AG04450 (cell line): ENCODE measurements around the gene NXPE4. TPM values are rescaled to one million over a fixed set of nuclear protein-coding genes. Genes with fewer than 3 reads are reported as not detected.

Experiments
- CTCF ChIA-PET: fragments of 300-600, 350-600 bp; formaldehyde crosslinking; extraction: SDS; loops from one replicate; lab custom pipeline; 2022; ENCODE audit warnings: antibody characterized with exemption, inconsistent platforms; lab: Charles Lee
- POLR2A ChIA-PET: fragments of 350-600 bp; formaldehyde crosslinking; extraction: SDS; loops from one replicate; lab custom pipeline; 2021; ENCODE audit warnings: antibody characterized with exemption, inconsistent platforms; lab: Yijun Ruan, JAX
- DNase-seq: peaks from one replicate; pipeline ENCODE4 v3.0.0-alpha.2; 2011; ENCODE audit warnings: low read depth, low spot score
- H3K27ac ChIP-seq: one replicate; pipeline ENCODE4 v1.5.1; 2012; ENCODE audit warnings: low read depth, low read length, control low read depth
- H3K27me3 ChIP-seq: one replicate; pipeline ENCODE4 v1.6.0; 2012; ENCODE audit warnings: low read length; ENCODE audit not compliant: control insufficient read depth, insufficient read depth
- H3K4me3 ChIP-seq: 2 replicates; pipeline ENCODE4 v1.5.1; 2011; ENCODE audit warnings: mild to moderate bottlenecking, low read depth, low read length, control low read depth
- H3K9me3 ChIP-seq: 2 replicates; pipeline ENCODE4 v1.5.1; 2012; ENCODE audit warnings: low read length; ENCODE audit not compliant: control insufficient read depth, insufficient read depth
- CTCF ChIP-seq: IDR thresholded peaks from 2 replicates; pipeline ENCODE4 v1.5.1; 2011; ENCODE audit warnings: low read depth, low read length, control low read depth, inconsistent platforms
- polyA plus RNA-seq: library from polyadenylated mRNA; depleted of rRNA; stranded (reverse); fragments of >200 nt; gene quantifications from 2 replicates; pipeline ENCODE4 v1.2.3, GENCODE V29; 2011

Gene NXPE4
- polyA plus RNA-seq, 1 experiment, result not detected

- DNase-seq, result no peak
- no peak for TF ChIP-seq CTCF
- ChIA-PET CTCF (no interaction called here), POLR2A (no interaction called here)
- no peak overlapping the region for H3K4me3 ChIP-seq
- H3K9me3 ChIP-seq, result no peaks in the 10 kb centered on the region
- no peaks in the 10 kb centered on the region for H3K27me3 ChIP-seq
- no peak overlapping the region for H3K27ac ChIP-seq
Measured at GRCh38 chr11:114622858-114623257, 27.3 kb upstream of the NXPE4 start.

- Histone ChIP-seq H3K27ac (no peak overlapping the region), H3K4me3 (no peak overlapping the region), H3K27me3 (no peaks in the 10 kb centered on the region), H3K9me3 (no peaks in the 10 kb centered on the region)
- ChIA-PET POLR2A (no interaction called here), CTCF (no interaction called here)
- no peak for TF ChIP-seq CTCF
- no peak for DNase-seq
Measured at GRCh38 chr11:114621950-114622809, 26.6 kb upstream of the NXPE4 start.

GRCh38 chr11:114621072-114621471 lies 25.5 kb upstream of the NXPE4 start:
- H3K27me3 ChIP-seq, result no peaks in the 10 kb centered on the region
- no peak overlapping the region for H3K4me3 ChIP-seq
- ChIA-PET POLR2A (no interaction called here), CTCF (no interaction called here)
- no peak for TF ChIP-seq CTCF
- no peak for DNase-seq
- no peaks in the 10 kb centered on the region for H3K9me3 ChIP-seq
- no peak overlapping the region for H3K27ac ChIP-seq

- no peak for DNase-seq
- TF ChIP-seq CTCF, result no peak
- POLR2A ChIA-PET, result no interaction called here
- Histone ChIP-seq H3K4me3 (no peak overlapping the region), H3K27ac (no peak overlapping the region), H3K27me3 (no peaks in the 10 kb centered on the region), H3K9me3 (no peaks in the 10 kb centered on the region)
- CTCF ChIA-PET, result no interaction called here
Measured at GRCh38 chr11:114619659-114620173, 24.1 kb upstream of the NXPE4 start.

GRCh38 chr11:114618139-114618538 lies 22.6 kb upstream of the NXPE4 start:
- TF ChIP-seq CTCF, result no peak
- Histone ChIP-seq H3K27ac (no peak overlapping the region), H3K9me3 (no peaks in the 10 kb centered on the region), H3K4me3 (no peak overlapping the region), H3K27me3 (no peaks in the 10 kb centered on the region)
- CTCF ChIA-PET, result no interaction called here
- DNase-seq, result no peak
- POLR2A ChIA-PET, result no interaction called here
